Natural killer cell treated with Interleukin-12 subunit alpha and Interleukin-12 subunit beta and Interleukin-15 and Interleukin-18, amount 100 ng/mL, for 72 hours (primary cell): Measurements from ENCODE around the gene ANKDD1A. TPM values are rescaled to one million over a fixed set of nuclear protein-coding genes. Genes with fewer than 3 reads are reported as not detected.

Experiments used
- total RNA-seq, 2 donors: library from RNA; stranded (reverse); gene quantifications; one replicate each; pipeline ENCODE4 v1.2.3, GENCODE V29; 2022

ANKDD1A gene
- total RNA-seq, 2 donors from 2014 or later: 3.1 to 5.0 TPM

Other genes with a start within 250 kb of the ANKDD1A start
- gene RBPMS2, start 136.3 kb upstream of the ANKDD1A start, total RNA-seq: 1 to 10 TPM in 1 of 2 donors, under 1 TPM in 1; 0.33 to 1.7 TPM
- gene PIF1, start 86.3 kb upstream of the ANKDD1A start, total RNA-seq: 10 to 100 TPM; 24.7 to 91.9 TPM
- 10 to 100 TPM; 31.2 to 47.2 TPM for gene PLEKHO2, start 70.0 kb upstream of the ANKDD1A start, total RNA-seq
- 10 to 100 TPM; 39.1 to 67.9 TPM for gene SPG21, start 78.0 kb downstream of the ANKDD1A start, total RNA-seq
- 10 to 100 TPM; 17.8 to 18.5 TPM for gene MTFMT, start 117.7 kb downstream of the ANKDD1A start, total RNA-seq
- not detected for gene SLC51B, start 133.5 kb downstream of the ANKDD1A start, total RNA-seq
- not detected for gene RASL12, start 156.1 kb downstream of the ANKDD1A start, total RNA-seq
- gene KBTBD13, start 164.8 kb downstream of the ANKDD1A start, total RNA-seq: not detected
- 10 to 100 TPM in 1 of 2 donors, 1 to 10 TPM in 1; 5.7 to 14.2 TPM for gene UBAP1L, start 203.3 kb downstream of the ANKDD1A start, total RNA-seq
- gene PDCD7, start 221.9 kb downstream of the ANKDD1A start, total RNA-seq: 10 to 100 TPM; 30.3 to 41.2 TPM